ENCODE data around the gene CCDC183.
"Not testable (repeated sequence)": the region's sequence is repeated elsewhere in the genome, so short reads cannot be mapped to it uniquely, and the experiment has no call there.

Gene CCDC183

DNA sequence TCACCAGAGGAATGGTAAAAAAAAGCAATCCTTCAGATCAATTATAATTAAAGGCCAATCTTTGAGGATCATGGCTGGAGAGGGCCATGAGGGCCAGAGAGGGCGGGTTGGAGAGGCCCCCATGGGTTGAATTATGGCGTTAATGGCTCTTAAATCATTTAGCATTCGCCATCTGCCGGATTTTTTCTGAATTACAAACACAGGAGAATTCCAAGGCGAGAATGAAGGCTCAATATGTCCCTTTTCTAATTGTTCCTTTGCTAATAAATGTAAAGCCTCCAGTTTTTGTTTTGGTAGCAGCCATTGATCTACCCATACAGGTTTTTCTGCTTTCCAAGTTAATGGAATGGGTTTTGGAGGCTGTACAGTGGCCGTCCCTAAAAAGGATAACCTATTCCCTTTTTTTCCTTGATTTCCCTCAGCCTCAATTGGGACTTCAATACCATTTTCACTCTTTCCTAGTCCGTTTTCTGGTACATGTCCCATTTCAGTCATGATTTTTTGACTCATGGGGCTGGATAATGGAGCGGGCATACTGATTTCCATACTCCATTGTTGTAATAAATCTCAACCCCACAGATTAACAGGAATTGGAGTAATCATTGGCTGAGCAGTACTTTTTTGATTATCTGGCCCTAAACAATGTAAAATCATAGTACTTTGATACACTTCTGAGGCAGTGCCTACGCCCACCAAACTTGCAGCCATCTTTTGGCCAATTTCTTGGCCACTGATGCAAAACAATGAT lies 11.7 kb upstream of the CCDC183 start:
- Histone ChIP-seq H3K4me2 (peak overlapping the region; percentile 78), H3K9ac (no peak overlapping the region), H4K20me1 (no peaks in the 10 kb centered on the region), H3K9me3 (no peaks in the 10 kb centered on the region), H3K27ac (0 out of 2 replicates have a peak overlapping the region, but pooled peaks have one; percentile 18), H3K27me3 (0 out of 2 replicates have a peak, but pooled peaks cover 3% of the 10 kb centered on the region), H3K36me3 (no peaks in the 10 kb centered on the region), H3K4me3 (no peak overlapping the region), H3K4me1 (peaks cover 55% of the 10 kb centered on the region)
- no peak for TF ChIP-seq Cebpa-rat (IDR thresholded peaks at IDR 0.05)

DNA sequence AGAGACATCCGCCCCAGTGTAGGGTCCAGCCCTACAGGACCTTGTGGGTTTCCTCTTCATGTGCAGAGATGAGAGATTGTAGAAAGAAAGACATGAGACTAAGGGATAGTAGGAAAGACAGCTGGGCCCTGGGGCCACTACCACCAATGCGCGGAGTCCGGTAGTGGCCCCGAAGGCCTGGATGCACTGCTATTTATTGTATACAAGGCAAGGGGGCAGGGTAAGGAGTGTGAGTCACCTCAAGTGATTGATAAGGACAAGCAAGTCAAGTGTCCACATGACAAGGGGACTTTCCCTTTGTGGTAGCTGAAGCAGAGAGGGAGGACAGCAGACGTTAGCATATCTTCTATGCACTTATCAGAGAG lies 11.2 kb upstream of the CCDC183 start:
- Histone ChIP-seq H3K4me3 (no peak overlapping the region), H4K20me1 (no peaks in the 10 kb centered on the region), H3K9ac (no peak overlapping the region), H3K27ac (0 out of 2 replicates have a peak overlapping the region, but pooled peaks have one; percentile 18), H3K9me3 (no peaks in the 10 kb centered on the region), H3K36me3 (no peaks in the 10 kb centered on the region), H3K4me1 (peaks cover 58% of the 10 kb centered on the region), H3K27me3 (0 out of 2 replicates have a peak, but pooled peaks cover 3% of the 10 kb centered on the region), H3K4me2 (peak overlapping the region; percentile 78)
- no peak for TF ChIP-seq Cebpa-rat (IDR thresholded peaks at IDR 0.05)

DNA sequence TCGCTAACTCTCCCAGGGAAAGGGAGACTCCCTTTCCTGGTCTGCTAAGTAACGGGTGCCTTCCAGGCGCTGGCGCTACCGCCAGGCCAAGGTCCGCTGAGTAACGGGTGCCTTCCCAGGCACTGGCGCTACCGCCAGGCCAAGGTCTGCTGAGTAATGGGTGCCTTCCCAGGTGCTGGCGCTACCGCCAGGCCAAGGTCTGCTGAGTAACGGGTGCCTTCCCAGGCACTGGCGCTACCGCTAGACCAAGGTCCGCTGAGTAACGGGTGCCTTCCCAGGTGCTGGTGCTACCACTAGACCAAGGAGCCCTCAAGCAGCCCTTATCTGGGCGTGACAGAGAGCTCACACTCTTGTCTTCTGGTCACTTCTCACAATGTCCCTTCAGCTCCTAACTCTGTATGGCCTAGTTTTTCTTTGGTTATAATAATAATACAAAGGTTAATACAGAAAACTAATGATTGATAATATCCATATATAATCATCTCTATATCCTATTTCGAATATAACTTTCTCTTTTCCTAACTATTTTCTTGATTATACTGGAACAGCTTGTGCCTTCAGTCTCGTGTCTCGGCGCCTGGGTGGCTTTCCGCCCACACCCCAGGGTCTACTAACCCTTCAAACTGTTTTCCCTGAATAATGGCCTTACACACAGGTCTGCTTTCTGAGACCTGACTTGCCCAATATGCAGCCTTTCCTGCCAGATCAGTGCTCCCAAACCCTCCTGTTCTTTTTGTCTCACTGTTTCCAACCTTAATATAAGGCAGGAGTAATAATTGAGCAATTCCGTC lies 10.4 kb upstream of the CCDC183 start:
- H4K20me1 ChIP-seq, H3K9me3 ChIP-seq, H3K9ac ChIP-seq, H3K36me3 ChIP-seq, H3K27me3 ChIP-seq, H3K4me3 ChIP-seq, H3K27ac ChIP-seq: not testable (repeated sequence)
- peaks cover 64% of the 10 kb centered on the region for H3K4me1 ChIP-seq
- H3K4me2 ChIP-seq: peak overlapping the region; percentile 78

GRCh38 chr9:136786451-136786850 lies 9.7 kb upstream of the CCDC183 start:
- H3K36me3 ChIP-seq: no peaks in the 10 kb centered on the region
- TF ChIP-seq Cebpa-rat (IDR thresholded peaks at IDR 0.05): no peak
- H3K27ac ChIP-seq: no peak overlapping the region
- H3K9me3 ChIP-seq: no peaks in the 10 kb centered on the region
- no peak overlapping the region for H3K4me3 ChIP-seq
- H3K27me3 ChIP-seq: 0 out of 2 replicates have a peak, but pooled peaks cover 3% of the 10 kb centered on the region
- H3K4me1 ChIP-seq: peaks cover 64% of the 10 kb centered on the region
- H3K4me2 ChIP-seq: peak overlapping the region; percentile 78
- no peak overlapping the region for H3K9ac ChIP-seq
- no peaks in the 10 kb centered on the region for H4K20me1 ChIP-seq

DNA sequence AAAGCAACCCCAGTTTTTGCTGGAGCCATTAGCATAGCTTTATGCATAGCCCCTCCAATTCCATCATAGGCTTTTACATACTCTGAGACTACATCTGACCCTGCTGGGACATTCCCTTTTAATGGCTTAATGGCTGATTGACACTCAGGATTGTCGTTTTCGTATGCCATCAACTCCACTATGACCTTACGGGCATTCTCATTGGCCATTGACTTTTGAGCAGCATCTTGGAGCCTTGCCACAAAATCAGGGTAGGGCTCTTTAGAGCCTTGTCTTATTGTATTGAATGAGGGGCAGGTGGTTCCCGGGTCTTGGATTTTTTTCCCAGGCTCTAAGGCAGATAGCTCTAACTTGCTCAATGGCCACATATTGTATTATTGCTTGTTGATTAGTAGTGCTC lies 9.2 kb upstream of the CCDC183 start:
- H3K36me3 ChIP-seq, H3K27me3 ChIP-seq, H3K4me3 ChIP-seq, H3K4me2 ChIP-seq, H3K9ac ChIP-seq, H4K20me1 ChIP-seq, H3K27ac ChIP-seq, H3K9me3 ChIP-seq: not testable (repeated sequence)
- H3K4me1 ChIP-seq: peaks cover 70% of the 10 kb centered on the region

GRCh38 chr9:136787690-136788400 lies 8.3 kb upstream of the CCDC183 start:
- H3K36me3 ChIP-seq: peaks cover 6% of the 10 kb centered on the region; the same call in 1 of the 2 replicates
- H3K27me3 ChIP-seq: 0 out of 2 replicates have a peak, but pooled peaks cover 3% of the 10 kb centered on the region
- no peak overlapping the region for H3K9ac ChIP-seq
- peaks cover 11% of the 10 kb centered on the region for H4K20me1 ChIP-seq
- H3K9me3 ChIP-seq: no peaks in the 10 kb centered on the region
- TF ChIP-seq Cebpa-rat (IDR thresholded peaks at IDR 0.05): no peak
- H3K4me2 ChIP-seq: peak overlapping the region; percentile 66
- peaks cover 78% of the 10 kb centered on the region for H3K4me1 ChIP-seq
- H3K27ac ChIP-seq: no peak overlapping the region
- H3K4me3 ChIP-seq: no peak overlapping the region

GRCh38 chr9:136788644-136789522 lies 7.3 kb upstream of the CCDC183 start:
- peaks cover 17% of the 10 kb centered on the region for H4K20me1 ChIP-seq
- peaks cover 86% of the 10 kb centered on the region for H3K4me1 ChIP-seq
- H3K27me3 ChIP-seq, H3K9me3 ChIP-seq, H3K27ac ChIP-seq: not testable (repeated sequence)
- peak overlapping the region; percentile 15; the same call in 1 of the 2 replicates for H3K4me3 ChIP-seq
- H3K4me2 ChIP-seq: peak overlapping the region; percentile 66
- H3K36me3 ChIP-seq: peaks cover 16% of the 10 kb centered on the region; the same call in 1 of the 2 replicates
- peak overlapping the region; percentile 30 for H3K9ac ChIP-seq

- Histone ChIP-seq H3K36me3 (peaks cover 21% of the 10 kb centered on the region; the same call in 1 of the 2 replicates), H3K27me3 (0 out of 2 replicates have a peak, but pooled peaks cover 3% of the 10 kb centered on the region), H3K4me2 (no peak overlapping the region), H3K27ac (no peak overlapping the region), H4K20me1 (peaks cover 17% of the 10 kb centered on the region), H3K9me3 (no peaks in the 10 kb centered on the region), H3K4me1 (peaks cover 82% of the 10 kb centered on the region), H3K9ac (no peak overlapping the region), H3K4me3 (no peak overlapping the region)
- no peak for TF ChIP-seq Cebpa-rat (IDR thresholded peaks at IDR 0.05)
Measured at GRCh38 chr9:136789523-136789937, 6.6 kb upstream of the CCDC183 start.

Measured in BLaER1 (cell line).